Measurements from ENCODE around the gene KLHDC3.

KLHDC3 gene

DNA sequence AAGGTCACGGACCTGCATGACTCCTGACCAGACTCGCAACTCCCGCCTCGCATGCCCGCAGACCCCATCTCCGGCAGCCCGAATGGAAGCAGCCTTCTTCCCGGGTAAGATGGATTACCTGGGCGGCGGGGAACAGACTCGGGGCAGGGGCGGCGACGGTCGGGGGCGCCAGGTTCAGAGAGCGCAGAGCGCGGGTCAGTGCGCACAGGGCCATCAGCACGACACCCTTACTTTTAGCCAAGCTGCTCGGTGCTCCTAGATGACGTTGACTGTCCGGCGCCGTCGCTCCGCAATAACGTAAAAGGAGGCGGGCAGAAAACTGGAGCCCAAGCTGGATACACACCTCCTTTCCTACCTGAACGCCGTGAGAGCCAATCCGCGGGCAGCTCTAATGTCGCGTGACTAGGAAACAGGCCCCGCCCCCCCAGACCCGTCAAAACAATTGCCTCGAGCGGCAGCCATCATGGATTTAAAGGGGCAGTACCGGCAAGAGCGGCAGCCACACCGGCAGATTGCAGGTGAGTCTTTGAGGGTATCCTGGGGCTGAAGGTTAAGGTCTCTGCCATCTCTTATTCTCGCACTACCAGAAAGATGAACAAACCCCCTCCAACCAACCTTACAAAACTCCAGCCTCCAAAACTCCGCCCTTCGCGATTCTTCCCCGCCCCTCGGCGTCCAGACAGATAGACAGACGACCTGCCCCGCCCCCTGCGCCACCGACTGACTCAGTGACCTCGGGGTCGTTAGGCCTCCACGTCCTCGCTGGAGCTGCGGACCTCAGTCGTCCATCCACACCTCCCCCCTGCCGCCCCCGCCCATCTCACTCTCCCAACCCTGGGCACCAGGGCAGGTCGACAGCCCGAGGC is 45.4 kb downstream of the KLHDC3 start, which contains the start of the genes KLC4 and MRPL2:
Gene KLC4, plus strand, starts transcription at position 464 of the 866 bp plus-strand sequence. CDS start 1,705 bp downstream, outside the sequence.
Gene MRPL2, minus strand, starts transcription at position 267 of the 866 bp plus-strand sequence. Its CDS starts 53 bp downstream, at position 214.
- peak; percentile 97 for DNase-seq

- DNase-seq: peak; percentile 41
Measured at GRCh38 chr6:43060034-43060754, 46.1 kb downstream of the KLHDC3 start.

DNA sequence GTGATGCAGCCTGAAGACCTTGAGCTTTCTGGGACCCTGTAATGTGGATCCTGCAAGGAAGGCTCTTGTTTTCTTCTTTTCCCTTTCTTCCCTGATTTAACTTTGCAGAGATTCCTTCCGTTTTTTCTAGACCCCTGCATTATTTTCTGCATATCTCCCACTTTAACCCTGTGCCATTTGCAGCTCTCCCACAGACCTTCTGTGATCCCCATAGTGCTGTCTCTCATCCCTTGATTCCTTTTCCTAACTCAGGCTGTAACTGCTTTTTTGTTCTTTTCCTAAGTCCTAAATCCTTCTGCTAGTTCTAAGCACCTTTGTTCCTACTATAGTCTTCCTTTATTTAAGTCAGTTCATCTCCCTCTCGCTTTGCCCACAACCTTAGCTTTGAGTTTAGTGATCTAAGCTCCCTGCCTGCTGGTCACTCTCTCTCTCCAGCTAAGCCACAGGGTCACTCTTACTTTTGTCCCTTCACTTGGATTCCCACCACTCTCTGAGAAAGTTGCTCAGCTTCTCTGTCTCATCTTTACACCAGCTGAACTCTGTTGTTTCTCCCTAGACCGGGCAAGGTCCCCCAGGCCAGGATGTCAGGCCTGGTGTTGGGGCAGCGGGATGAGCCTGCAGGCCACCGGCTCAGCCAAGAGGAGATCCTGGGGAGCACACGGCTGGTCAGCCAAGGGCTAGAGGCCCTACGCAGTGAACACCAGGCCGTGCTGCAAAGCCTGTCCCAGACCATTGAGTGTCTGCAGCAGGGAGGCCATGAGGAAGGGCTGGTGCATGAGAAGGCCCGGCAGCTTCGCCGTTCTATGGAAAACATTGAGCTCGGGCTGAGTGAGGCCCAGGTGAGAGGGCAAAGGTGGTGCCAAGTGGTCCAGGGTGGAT is 46.9 kb downstream of the KLHDC3 start:
- DNase-seq: no peak

DNA sequence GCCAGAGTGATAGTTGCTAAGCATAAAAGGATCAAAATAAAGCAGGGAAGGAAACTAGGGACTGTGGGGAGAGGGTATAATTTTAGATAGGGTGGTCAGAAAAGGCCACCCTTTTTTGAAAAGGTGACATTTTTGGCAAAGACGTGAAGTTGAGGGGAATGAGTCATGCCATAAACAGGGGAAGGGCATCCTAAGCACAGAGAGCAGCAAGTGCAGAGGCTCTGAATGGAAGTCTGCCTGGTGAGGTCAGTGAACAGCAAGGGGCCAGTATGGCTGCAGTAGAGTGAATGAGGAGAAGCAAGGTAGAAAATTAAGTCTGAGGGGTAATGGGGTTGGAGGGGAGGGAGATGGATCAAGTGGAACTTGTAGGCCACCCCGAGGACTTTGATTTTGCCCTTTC is 47.8 kb downstream of the KLHDC3 start:
- no peak for DNase-seq

DNA sequence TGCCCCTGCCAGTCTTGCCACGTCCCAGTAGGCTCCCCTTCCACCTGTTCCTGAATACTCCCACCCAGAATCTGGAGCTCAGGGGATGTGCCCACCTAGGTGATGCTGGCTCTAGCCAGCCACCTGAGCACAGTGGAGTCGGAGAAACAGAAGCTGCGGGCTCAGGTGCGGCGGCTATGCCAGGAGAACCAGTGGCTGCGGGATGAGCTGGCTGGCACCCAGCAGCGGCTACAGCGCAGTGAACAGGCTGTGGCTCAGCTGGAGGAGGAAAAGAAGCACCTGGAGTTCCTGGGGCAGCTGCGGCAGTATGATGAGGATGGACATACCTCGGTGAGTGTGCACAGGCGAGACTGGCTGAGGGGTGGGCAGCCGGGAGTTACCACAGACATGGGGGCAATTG is 48.8 kb downstream of the KLHDC3 start:
- no peak for DNase-seq

DNA sequence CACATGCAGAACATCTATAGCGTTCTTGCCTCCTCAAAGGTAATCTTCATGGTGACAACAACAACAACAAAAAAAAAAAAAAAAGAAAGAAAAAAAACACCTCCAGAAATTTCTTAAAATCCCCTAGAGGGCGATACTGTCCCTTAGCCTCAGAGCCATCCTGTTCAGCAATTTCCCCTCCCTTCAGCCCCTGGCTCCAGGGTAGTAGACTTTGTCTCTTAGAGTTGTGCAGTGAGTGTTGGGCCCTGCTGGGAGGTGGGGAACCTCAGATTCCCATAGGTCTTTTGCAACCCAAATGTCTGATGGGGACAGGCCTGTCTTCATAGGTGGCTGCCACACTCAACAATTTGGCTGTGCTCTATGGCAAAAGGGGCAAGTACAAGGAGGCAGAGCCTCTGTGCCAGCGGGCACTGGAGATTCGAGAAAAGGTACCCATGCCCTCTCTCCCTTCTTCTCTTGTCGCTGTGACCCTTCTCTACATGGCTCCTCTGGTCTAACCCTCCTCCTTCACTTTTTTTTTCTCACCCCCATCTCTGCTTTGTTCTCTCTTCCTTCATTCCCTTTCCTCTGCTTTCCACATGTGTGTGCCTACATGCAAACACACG is 56.1 kb downstream of the KLHDC3 start:
- DNase-seq: peak; percentile 54

All from DMS79 treated with DMSO at 0.1 percent for 48 hours (cell line).